Peyer's patch (tissue), 4 donors: Measurements from ENCODE around the gene DCLK1. TPM values are rescaled to one million over a fixed set of nuclear protein-coding genes. Genes with fewer than 3 reads are reported as not detected.

Experiments
- DNase-seq, 3 donors: peaks; one replicate each; pipeline ENCODE4 v3.0.0-alpha.2; 2017 to 2019
- H3K27ac ChIP-seq, 4 donors: fragments of 200-600 bp; sonication (generic); one replicate each; pipeline ENCODE4 v1.5.1; 2016 to 2019
- H3K27me3 ChIP-seq, 2 donors: fragments of 200-600 bp; sonication (generic); one replicate each; pipeline ENCODE4 v1.5.1; 2019
- H3K36me3 ChIP-seq, 3 donors: fragments of 200-600 bp; sonication (generic); one replicate each; pipeline ENCODE4 v1.5.1; 2016 to 2019
- H3K4me1 ChIP-seq, 4 donors: fragments of 200-600 bp; sonication (generic); one replicate each; pipeline ENCODE4 v1.5.1; 2016 to 2019
- H3K4me3 ChIP-seq, 4 donors: fragments of 200-600 bp; sonication (generic); 1 replicate in 3 of 4; 2 replicates in 1 of 4; pipeline ENCODE4 v1.5.1; 2016 to 2019; ENCODE audit warnings: mild to moderate bottlenecking in 1 of 4
- H3K9me3 ChIP-seq, 4 donors: fragments of 200-600 bp; sonication (generic); one replicate each; pipeline ENCODE4 v1.5.1; 2016 to 2019; ENCODE audit warnings: mild to moderate bottlenecking in 1 of 4
- POLR2A ChIP-seq, 2 donors: fragments of 450-650 bp; IDR thresholded peaks; one replicate each; pipeline ENCODE4 v1.5.1; 2017; ENCODE audit warnings: antibody characterized with exemption in 2 of 2, mild to moderate bottlenecking in 2 of 2, moderate library complexity in 2 of 2
- total RNA-seq, 4 donors: library from RNA; depleted of rRNA; stranded (reverse); fragments of >200 nt; gene quantifications; one replicate each; pipeline ENCODE4 v1.1.0, GENCODE V29; 2016
- TF ChIP-seq, protein P1 (sequence below), 6 experiments: fragments of 450-650 bp in 4 of 6; fragments of 200-600 bp in 2 of 6; sonication (generic) in 1 of 6; IDR thresholded peaks; one replicate each; pipeline ENCODE4 v1.5.1; 2017 to 2019; ENCODE audit warnings: antibody characterized with exemption in 6 of 6, mild to moderate bottlenecking in 3 of 6, moderate library complexity in 1 of 6

Gene DCLK1
- total RNA-seq, 4 donors from 2014 or later, result 3.7 to 23.1 (median 9.1) TPM

DNA sequence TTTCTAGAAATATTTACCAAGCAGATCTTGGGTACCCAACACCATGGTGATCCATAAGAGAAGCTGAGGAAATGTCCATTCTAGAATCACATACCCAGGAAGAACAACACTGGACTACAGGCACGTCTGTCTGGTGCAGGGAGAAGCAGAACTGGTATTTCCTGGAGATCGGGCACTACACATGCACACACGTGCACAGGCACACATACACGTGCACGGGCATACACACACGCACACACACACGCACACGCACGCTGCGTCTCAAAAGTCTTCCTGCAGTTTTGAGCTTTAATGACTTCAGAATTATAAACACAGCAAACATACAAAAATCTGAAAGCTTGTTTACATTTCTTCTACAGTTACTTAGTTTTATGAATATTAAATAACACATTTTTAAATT lies 189.8 kb downstream of the DCLK1 start:
- no peak overlapping the region for H3K4me3 ChIP-seq
- no peak overlapping the region for H3K27ac ChIP-seq
- no peaks in the 10 kb centered on the region for H3K4me1 ChIP-seq
- H3K27me3 ChIP-seq, result no peaks in the 10 kb centered on the region
- H3K9me3 ChIP-seq, result no peaks in the 10 kb centered on the region
- no peaks in the 10 kb centered on the region for H3K36me3 ChIP-seq
- TF ChIP-seq, protein P1, sequence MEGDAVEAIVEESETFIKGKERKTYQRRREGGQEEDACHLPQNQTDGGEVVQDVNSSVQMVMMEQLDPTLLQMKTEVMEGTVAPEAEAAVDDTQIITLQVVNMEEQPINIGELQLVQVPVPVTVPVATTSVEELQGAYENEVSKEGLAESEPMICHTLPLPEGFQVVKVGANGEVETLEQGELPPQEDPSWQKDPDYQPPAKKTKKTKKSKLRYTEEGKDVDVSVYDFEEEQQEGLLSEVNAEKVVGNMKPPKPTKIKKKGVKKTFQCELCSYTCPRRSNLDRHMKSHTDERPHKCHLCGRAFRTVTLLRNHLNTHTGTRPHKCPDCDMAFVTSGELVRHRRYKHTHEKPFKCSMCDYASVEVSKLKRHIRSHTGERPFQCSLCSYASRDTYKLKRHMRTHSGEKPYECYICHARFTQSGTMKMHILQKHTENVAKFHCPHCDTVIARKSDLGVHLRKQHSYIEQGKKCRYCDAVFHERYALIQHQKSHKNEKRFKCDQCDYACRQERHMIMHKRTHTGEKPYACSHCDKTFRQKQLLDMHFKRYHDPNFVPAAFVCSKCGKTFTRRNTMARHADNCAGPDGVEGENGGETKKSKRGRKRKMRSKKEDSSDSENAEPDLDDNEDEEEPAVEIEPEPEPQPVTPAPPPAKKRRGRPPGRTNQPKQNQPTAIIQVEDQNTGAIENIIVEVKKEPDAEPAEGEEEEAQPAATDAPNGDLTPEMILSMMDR (IDR thresholded peaks at IDR 0.05), result no peak
- no peak for TF ChIP-seq POLR2A (IDR thresholded peaks at IDR 0.05)
- DNase-seq, result no peak

DNA sequence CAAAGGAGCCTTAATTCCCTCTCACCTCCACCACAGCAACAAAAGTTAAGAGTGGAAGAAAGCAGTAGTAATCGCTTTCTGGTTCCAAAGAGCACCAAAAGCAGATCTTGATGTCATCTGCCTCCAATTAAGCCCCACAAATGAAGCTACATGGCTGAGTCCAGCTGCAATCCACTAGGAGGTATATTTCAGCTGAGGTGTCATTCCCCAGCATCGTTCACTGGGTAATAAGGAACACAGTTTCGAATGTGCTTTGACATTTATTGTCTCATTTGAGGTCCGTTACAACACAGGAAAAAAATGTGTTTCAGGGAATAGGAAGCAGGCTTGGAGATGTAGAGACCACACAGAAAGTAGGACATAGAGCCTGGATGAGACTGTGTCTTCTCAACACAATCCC lies 190.4 kb downstream of the DCLK1 start:
- H3K4me3 ChIP-seq, result no peak overlapping the region
- TF ChIP-seq POLR2A (IDR thresholded peaks at IDR 0.05), result no peak
- TF ChIP-seq, protein P1 (IDR thresholded peaks at IDR 0.05), result no peak
- H3K4me1 ChIP-seq, result no peaks in the 10 kb centered on the region
- H3K27me3 ChIP-seq, result no peaks in the 10 kb centered on the region
- no peaks in the 10 kb centered on the region for H3K9me3 ChIP-seq
- DNase-seq, result no peak
- no peaks in the 10 kb centered on the region for H3K36me3 ChIP-seq
- H3K27ac ChIP-seq, result no peak overlapping the region

DNA sequence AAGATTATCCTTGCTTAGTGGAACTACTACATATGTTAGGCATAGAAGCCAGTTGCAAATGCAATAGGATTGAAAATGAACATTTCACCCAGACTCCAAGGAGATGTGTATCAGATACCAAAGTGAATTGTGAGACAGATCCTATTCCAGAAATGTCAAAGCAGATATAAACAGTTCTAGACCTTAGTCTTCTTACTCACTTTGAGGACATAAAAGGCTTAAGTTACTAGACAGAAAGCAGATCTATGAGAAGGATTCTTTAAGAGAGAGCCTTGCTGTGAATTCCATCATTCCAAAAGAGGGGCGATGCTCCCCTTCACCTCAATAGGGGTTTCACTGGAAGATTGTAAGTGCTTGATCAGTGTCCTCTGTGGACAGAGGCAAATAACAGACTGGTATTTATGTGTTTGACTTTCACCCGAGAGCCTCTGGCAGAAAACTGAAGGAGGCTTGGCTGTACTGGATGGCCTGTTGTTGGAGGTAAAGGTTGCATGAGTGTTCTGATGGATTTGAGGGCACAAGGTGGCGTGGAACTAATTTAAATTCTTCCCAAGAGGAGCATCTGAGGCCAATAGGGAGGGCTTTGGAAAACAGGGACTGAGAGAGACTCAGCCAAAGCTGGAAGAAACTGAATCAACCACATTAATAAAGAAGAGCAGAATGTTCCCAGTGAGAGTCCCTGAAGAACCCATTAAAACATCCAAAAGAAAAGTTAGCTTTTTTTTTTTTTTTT lies 194.8 kb downstream of the DCLK1 start:
- DNase-seq, result no peak
- no peaks in the 10 kb centered on the region for H3K27me3 ChIP-seq
- no peak overlapping the region for H3K27ac ChIP-seq
- H3K4me3 ChIP-seq, result no peak overlapping the region
- no peaks in the 10 kb centered on the region for H3K9me3 ChIP-seq
- TF ChIP-seq, protein P1 (IDR thresholded peaks at IDR 0.05), result no peak
- no peak for TF ChIP-seq POLR2A (IDR thresholded peaks at IDR 0.05)
- no peaks in the 10 kb centered on the region for H3K36me3 ChIP-seq
- H3K4me1 ChIP-seq, result no peaks in the 10 kb centered on the region

DNA sequence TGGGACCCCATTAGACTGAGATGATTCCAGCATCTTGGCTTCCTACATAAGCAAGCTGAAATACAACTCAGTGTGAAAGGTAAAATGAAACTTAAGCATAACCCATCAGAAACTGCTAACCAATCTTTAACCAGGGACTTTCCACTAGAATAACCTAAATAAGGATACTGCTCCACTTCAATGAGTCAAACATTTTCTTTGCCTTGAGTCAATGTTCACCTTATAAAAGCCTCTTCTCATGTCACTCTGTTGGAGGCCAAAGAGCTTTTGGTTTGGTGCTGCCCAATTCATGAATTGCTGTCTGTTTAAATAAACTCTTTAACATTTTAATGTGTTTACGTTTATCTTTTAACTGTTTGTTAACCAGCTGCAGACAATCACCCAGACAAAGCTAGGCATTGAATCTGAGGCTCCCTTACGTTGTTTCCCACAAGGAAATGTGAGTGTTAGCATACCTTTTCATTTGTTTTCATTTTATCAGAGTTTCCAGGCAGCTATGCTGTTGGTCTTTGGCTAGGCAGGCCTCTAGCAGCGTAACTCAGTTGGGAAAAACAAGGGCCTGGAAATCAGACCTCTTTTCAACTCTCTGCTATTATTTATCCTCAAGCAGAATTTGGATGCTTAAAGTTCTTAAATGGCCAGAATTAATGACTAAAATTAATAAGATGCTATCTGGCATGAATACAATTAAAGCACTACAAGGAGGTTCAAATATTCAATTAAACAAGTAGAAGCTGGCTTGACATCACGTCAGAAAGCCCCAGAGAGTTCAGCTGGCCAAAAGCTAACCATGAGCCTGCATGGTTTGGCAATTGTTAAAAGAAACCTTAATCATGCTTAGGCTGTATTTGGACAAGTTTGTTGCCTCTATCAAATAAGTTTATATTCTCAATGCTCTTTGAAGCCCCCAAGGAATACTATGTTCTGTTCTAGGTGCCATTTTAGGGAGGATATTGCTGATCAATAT lies 200.2 kb downstream of the DCLK1 start:
- H3K27ac ChIP-seq, result no peak overlapping the region

DNA sequence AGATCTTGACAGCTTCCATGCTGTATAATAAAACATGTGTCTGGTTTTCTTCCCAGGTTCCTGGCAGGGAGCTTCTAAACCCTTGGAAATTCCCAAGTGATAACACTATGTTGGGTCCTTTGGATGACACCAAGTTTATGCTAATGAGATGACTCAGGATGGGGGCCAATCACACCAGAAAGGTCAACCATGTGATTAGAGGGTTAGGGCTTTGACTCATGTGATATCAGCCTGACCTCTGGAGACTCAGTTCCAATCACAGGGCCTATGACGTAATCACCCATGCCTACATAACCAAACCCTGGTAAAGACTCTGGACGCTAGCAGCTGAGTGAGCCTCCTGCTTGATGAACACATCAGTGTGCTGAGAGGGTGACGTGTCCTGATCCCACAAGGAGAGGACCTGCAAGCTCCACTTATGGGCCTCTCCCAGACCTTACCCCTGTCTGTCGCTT lies 203.6 kb downstream of the DCLK1 start:
- TF ChIP-seq, protein P1 (IDR thresholded peaks at IDR 0.05), result no peak
- TF ChIP-seq POLR2A (IDR thresholded peaks at IDR 0.05), result no peak
- Histone ChIP-seq H3K4me3 (no peak overlapping the region), H3K27me3 (no peaks in the 10 kb centered on the region), H3K27ac (peak overlapping the region in 2 of 4 donors; percentile 11 to 21), H3K36me3 (no peaks in the 10 kb centered on the region), H3K4me1 (no peaks in the 10 kb centered on the region), H3K9me3 (no peaks in the 10 kb centered on the region)
- no peak for DNase-seq

More for the DNA sequence above, 200.2 kb downstream of the DCLK1 start:
- H3K9me3 ChIP-seq, result no peaks in the 10 kb centered on the region
- DNase-seq, result no peak
- H3K4me1 ChIP-seq, result no peaks in the 10 kb centered on the region
- H3K27me3 ChIP-seq, result no peaks in the 10 kb centered on the region
- H3K36me3 ChIP-seq, result no peaks in the 10 kb centered on the region
- no peak for TF ChIP-seq POLR2A (IDR thresholded peaks at IDR 0.05)
- TF ChIP-seq, protein P1 (IDR thresholded peaks at IDR 0.05), result no peak
- H3K4me3 ChIP-seq, result no peak overlapping the region
